Measurements from ENCODE around the gene TTN. TPM values are rescaled to one million over a fixed set of nuclear protein-coding genes. Genes with fewer than 3 reads are reported as not detected.

TTN gene
- total and polyA plus RNA-seq, 2 donors (not counting 1 experiment from before 2014, with no cell fraction given): 1.7 to 46.4 TPM

GRCh38 chr2:178756343-178756742 is 50.9 kb downstream of the TTN start:
- Histone ChIP-seq H4K20me1 (ENCODE audit: control insufficient read depth, insufficient read depth, low read length, poor library complexity, severe bottlenecking) (no peaks in the 10 kb centered on the region), H3K9me3 (ENCODE audit: control extremely low read depth in 1 of 3, control insufficient read depth in 2 of 3, insufficient read depth in 1 of 3, low read length in 2 of 3) (no peaks in the 10 kb centered on the region), H3K36me3 (replicated peaks in 1 of 2; ENCODE audit: control extremely low read depth in 1 of 2, control insufficient read depth in 1 of 2, extremely low read depth in 1 of 2, insufficient read depth in 2 of 2, low read length in 1 of 2) (peaks cover 0 to 5% of the 10 kb centered on the region in 2 experiments), H2AFZ (ENCODE audit: insufficient read depth, low read depth, low read length, poor library complexity, severe bottlenecking) (no peak overlapping the region), H3K79me2 (ENCODE audit: control insufficient read depth, insufficient read depth, low read length) (no peaks in the 10 kb centered on the region), H3K9ac (ENCODE audit: low read length) (no peak overlapping the region), H3K4me2 (replicated peaks; ENCODE audit: low read depth, low read length, poor library complexity, severe bottlenecking) (no peak overlapping the region), H3K4me3 (ENCODE audit: control extremely low read depth in 1 of 5, extremely low read depth in 1 of 5, insufficient read depth in 1 of 5, low read depth in 2 of 5, low read length in 4 of 5) (no peak overlapping the region), H3K27me3 (replicated peaks in 1 of 4; ENCODE audit: control extremely low read depth in 1 of 4, control insufficient read depth in 3 of 4, insufficient read depth in 4 of 4, low read length in 3 of 4) (no peaks in the 10 kb centered on the region), H3K4me1 (ENCODE audit: control insufficient read depth in 2 of 2, insufficient read depth in 2 of 2, low read length in 2 of 2) (no peaks in the 10 kb centered on the region), H3K27ac (ENCODE audit: low read length in 2 of 2) (no peak overlapping the region)
- 96% methylated on average over 6 of the region's 7 CpGs for WGBS (ENCODE audit: insufficient coverage)
- no peak for ATAC-seq (ENCODE audit: low read depth)
- no peaks in the 10 kb centered on the region for H3K4me1 Mint-ChIP-seq
- H3K9me3 Mint-ChIP-seq (ENCODE audit: insufficient read depth): no peaks in the 10 kb centered on the region
- TF ChIP-seq EZH2 (IDR thresholded peaks at IDR 0.05; ENCODE audit: borderline replicate concordance, insufficient read depth, low read depth, low read length, poor library complexity, severe bottlenecking): no peak
- TF ChIP-seq CTCF (IDR thresholded peaks at IDR 0.05): no peak
- POLR2A ChIA-PET: no interaction called here
- intact Hi-C loops (cut with micrococcal nuclease): no loop called here
- CTCF ChIA-PET: no interaction called here
- no peaks in the 10 kb centered on the region for H3K27me3 Mint-ChIP-seq
- DNase-seq: no peak
- H3K4me3 Mint-ChIP-seq: no peak overlapping the region
- H3K27ac Mint-ChIP-seq: no peak overlapping the region

GRCh38 chr2:178747767-178748166 is 59.5 kb downstream of the TTN start:
- ATAC-seq (ENCODE audit: low read depth) (no peak), DNase-seq (no peak)
- no peak overlapping the region for H2AFZ ChIP-seq (ENCODE audit: insufficient read depth, low read depth, low read length, poor library complexity, severe bottlenecking)
- no peak for TF ChIP-seq CTCF (IDR thresholded peaks at IDR 0.05)
- no peak for TF ChIP-seq EZH2 (IDR thresholded peaks at IDR 0.05; ENCODE audit: borderline replicate concordance, insufficient read depth, low read depth, low read length, poor library complexity, severe bottlenecking)
- H3K9me3 ChIP-seq (ENCODE audit: control extremely low read depth in 1 of 3, control insufficient read depth in 2 of 3, insufficient read depth in 1 of 3, low read length in 2 of 3): no peaks in the 10 kb centered on the region
- peaks cover 0 to 5% of the 10 kb centered on the region in 2 experiments for H3K36me3 ChIP-seq (replicated peaks in 1 of 2; ENCODE audit: control extremely low read depth in 1 of 2, control insufficient read depth in 1 of 2, extremely low read depth in 1 of 2, insufficient read depth in 2 of 2, low read length in 1 of 2)
- CTCF ChIA-PET: interaction anchor here (2.0 kb wide), 1 partner anchor 14 kb away, joined by 6 read pairs; no protein-coding TSS in a partner anchor
- no peak overlapping the region for H3K27ac ChIP-seq (ENCODE audit: low read length in 2 of 2)
- Mint-ChIP-seq H3K9me3 (ENCODE audit: insufficient read depth) (no peaks in the 10 kb centered on the region), H3K27ac (no peak overlapping the region), H3K4me3 (no peak overlapping the region), H3K27me3 (no peaks in the 10 kb centered on the region), H3K4me1 (no peaks in the 10 kb centered on the region)
- H3K4me3 ChIP-seq (ENCODE audit: control extremely low read depth in 1 of 5, extremely low read depth in 1 of 5, insufficient read depth in 1 of 5, low read depth in 2 of 5, low read length in 4 of 5): no peak overlapping the region
- H3K79me2 ChIP-seq (ENCODE audit: control insufficient read depth, insufficient read depth, low read length): no peaks in the 10 kb centered on the region
- H3K4me2 ChIP-seq (replicated peaks; ENCODE audit: low read depth, low read length, poor library complexity, severe bottlenecking): no peak overlapping the region
- intact Hi-C loops (cut with micrococcal nuclease): no loop called here
- POLR2A ChIA-PET: no interaction called here
- H3K9ac ChIP-seq (ENCODE audit: low read length): no peak overlapping the region
- no peaks in the 10 kb centered on the region for H3K4me1 ChIP-seq (ENCODE audit: control insufficient read depth in 2 of 2, insufficient read depth in 2 of 2, low read length in 2 of 2)
- H3K27me3 ChIP-seq (replicated peaks in 1 of 4; ENCODE audit: control extremely low read depth in 1 of 4, control insufficient read depth in 3 of 4, insufficient read depth in 4 of 4, low read length in 3 of 4): no peaks in the 10 kb centered on the region
- H4K20me1 ChIP-seq (ENCODE audit: control insufficient read depth, insufficient read depth, low read length, poor library complexity, severe bottlenecking): no peaks in the 10 kb centered on the region

Data from B cell (primary cell).